ENCODE data around the gene HOXB5.

The HOXB5 gene

DNA sequence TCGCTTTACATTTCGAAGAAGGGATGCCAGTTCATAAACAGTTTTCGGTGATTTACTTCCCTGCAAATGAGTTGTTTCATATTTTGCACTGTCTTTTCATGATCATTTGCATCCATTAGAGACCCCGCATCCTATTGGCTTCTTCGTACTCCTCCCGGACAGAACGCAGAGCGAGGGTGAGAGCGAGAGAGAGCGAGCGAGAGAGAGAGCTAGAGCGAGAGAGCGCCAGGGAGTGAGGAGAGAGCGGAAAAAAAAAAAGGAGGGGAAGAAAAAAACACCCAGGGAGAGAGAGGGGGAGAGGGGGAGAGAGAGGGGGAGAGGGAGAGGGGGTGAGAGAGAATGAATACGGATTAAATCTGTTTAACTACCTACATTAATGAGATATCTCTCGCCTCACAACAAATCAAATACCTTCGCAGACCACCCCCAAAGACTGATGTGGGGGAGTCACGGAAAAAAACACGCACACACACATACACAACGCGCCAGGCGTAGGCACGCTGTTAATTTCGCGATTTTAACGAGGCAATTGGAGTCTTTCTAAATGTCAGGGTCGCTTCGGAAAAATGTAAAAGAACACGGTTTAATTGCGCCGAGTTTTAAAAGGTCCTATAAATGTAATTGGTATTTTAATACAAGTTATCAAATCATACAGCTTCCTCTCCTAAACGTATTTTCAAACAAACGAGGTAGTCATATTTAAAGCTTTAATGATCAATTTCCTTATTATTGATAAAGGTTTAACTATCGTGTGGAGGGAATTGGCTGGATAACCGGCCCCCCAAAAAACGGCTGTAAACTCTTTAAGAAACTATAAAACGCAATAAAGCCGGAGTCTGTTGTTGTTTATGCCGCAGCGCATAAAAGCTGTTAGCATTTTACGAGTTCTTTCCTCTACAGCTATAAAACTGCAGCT lies 21.7 kb upstream of the HOXB5 start, which contains the start of gene HOXB8:
TSS of gene HOXB8 (minus strand) at position 246 of the 916 bp plus-strand sequence. CDS start 588 bp downstream, outside the sequence.
- no peak for DNase-seq

DNA sequence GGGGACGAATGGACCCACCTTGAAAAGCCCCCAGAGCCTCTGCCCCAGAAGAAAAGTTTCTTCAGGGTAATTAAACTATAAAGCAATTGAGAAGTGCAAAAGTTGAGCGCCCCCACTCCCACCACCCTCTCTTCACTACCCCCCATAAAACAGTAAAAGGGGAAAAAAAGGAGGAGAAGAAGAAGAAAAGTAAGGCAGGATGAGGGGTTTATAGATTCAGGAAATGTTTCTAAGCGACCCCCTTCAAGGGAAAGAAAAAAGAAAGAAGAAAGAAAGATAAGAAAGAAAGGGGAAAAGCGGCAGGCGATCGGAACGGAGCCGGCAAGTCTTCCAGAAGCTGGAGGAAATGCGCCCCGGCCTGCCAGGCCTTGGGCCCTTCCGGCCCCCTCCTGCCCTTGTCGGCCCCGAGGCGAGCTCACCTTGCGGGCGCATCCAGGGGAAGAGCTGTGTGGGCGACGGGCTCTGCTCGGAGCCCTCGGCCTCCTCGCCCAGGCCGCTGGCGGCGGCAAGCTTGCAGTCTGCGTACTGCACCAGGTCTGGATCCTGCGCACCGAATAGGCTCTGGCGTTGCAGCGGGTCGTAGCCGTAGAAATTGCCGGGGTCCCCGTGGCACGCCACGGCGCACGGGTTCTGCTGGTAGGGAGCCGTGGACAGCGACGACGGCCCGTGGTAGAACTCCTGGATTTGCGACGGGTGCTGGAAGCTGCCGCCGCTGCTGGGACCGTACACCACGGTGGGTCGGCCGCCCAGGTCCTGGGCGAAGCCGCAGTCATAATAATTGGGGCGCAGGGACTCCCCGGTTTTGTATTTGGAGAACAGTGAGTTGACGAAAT lies 20.5 kb upstream of the HOXB5 start:
- no peak for DNase-seq

DNA sequence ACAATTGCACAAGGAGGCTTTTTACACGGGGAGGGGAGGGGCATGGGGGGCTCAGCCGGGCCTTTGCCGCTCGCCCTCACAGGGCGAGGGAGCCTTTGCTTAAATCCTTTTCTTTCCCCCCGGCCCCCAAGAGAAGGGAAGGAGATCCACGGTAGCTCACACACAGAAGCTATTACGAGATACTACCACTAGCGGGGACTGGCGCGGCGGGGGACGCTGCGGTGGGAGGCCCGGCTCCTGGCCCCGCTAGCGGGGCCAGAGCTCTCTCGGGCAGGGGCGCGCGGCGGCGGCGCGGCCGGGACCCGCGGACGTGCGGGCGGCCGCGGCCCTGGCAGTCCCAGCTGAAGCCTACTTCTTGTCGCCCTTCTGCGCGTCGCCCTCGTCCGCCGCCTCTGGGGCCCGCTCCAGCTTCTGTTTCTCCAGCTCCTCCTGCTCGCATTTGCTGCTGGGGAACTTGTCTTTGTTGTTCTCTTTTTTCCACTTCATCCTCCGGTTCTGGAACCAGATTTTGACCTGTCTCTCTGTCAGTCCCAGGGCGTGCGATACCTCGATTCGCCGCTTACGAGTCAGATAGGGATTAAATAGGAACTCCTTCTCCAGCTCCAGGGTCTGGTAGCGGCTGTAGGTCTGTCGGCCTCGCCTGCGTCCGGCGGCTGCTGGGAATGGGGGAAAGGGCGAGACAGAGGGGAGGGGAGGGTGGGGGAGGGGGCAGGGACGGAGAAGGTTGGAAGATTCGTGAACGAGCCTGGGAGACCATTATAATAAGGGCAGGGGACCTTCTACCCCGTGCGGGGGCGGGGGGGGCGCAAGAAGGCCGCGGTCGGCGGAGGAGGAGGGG lies 19.5 kb upstream of the HOXB5 start:
- DNase-seq = no peak

DNA sequence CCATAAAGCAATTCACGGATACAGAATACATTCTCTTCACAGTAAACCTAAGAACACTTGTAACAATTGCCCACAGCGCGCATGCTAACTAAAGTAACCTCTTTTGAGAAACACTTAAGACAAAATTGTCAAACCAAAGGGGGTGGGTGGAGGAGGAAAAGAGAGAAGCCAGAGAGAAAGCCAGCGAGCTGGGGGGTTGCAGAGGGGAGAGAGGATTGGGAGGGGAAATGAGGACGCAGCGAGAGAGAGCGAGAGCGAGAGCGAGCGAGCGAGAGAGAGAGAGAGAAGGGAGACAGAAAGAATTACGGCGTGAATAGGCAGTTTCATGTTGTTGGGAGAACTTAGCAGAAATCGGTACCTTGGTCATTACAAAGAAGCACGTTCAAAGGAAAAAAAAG lies 18.9 kb upstream of the HOXB5 start:
- no peak for DNase-seq

DNA sequence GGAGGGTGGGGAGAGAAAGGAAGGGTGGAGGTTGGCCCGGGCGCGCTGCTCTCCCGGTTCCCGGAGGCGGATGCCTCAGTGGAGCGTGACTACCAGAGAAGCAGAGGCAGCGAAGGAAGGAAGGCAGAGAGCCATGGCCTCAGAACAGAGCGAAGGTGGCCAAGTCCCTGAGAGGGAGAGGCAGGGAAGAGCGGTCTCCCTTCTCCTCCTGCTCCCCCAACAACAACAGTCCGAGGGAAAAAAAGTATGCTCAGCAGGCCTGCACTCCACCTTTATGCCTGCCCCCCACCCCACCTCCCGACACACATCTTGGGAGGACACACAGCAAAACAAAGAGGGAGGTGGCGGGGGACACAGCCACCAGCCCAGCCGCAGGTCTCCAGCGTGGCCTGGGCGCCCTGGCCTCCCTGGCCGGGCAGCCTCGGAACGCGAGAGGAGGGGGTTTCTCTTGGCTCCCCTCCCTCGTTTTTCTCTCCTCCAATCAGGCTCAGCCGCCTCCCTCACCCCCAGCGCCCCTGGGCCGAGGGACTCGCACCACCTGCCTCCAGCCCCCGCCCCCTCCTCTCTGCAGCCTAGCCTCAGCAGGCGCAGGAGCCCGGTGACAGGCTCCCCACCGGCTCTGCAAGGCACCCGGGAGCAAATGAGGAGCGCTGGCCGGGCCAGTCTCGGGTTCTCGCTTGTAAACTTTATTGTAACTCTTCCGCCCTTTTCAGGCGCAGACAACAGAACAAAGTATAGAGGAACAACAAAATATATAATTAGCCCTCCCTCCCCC lies 18.3 kb upstream of the HOXB5 start:
- no peak for DNase-seq

DNA sequence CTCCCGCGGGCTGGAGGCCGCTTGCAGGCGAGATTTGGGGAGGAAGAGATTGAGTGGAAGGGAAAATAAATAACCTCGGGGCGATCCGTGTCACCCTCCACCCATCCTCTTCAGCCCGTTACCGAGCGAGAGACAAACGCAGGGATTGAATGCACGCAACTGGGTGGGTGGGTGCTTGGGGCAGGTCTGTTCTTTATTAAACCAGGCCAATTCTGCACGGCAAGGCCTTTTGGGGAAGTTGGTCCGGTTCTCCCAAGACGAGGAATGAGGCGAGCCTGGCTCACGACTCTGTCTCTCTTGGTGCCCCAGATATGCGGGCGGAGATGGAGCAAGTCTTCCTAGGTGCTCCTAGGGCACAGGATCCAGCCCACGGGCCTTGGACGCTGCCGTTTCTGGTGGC lies 17.6 kb upstream of the HOXB5 start:
- DNase-seq = no peak

DNA sequence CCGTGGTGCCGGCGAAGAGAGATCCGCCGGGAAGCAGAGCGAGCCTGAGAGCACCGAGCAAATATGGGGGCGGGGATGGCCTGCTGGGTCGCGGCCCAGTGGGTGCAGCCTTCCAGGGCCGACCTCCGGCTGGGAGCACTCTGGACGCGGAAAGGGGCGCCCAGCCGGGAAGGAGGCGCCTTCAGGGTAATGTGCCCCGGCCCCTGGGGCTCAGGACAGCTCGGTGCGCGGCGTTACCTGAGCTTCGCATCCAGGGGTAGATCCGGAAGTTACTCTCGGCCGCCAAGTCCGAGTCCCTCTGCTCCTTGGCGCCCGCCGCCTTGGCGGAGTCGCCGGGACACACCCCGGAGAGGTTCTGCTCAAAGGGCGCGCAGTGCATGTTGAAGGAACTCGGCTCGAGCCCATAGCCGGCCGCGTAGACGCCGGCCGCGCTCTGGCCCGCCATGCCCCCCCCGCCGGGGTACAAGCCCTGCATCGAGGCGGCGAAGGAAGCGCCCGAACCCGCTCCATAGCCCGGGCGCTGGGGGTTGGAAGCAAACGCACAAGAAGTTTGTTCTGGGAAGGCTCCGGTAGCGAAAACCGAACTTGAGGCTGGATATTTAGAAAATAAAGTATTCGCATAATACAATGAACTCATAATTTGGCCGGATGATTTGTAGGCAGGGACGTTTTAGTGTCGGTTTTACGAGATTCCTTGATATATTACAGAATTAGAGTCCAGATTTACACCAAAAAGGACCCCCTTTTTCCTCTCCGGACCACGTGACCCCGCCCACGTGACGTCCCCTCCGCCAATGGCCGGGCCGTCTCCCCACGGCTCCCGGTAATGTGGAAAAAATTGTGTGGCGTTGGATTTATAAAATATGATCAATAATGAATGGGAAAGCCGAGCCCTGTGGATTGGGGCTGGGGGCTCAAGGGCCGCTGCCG lies 17.0 kb upstream of the HOXB5 start, which contains the start of gene HOXB7:
TSS of gene HOXB7 (minus strand) at position 736 of the 930 bp plus-strand sequence. CDS start at position 637, 99 bp downstream.
- peak; percentile 59 for DNase-seq

DNA sequence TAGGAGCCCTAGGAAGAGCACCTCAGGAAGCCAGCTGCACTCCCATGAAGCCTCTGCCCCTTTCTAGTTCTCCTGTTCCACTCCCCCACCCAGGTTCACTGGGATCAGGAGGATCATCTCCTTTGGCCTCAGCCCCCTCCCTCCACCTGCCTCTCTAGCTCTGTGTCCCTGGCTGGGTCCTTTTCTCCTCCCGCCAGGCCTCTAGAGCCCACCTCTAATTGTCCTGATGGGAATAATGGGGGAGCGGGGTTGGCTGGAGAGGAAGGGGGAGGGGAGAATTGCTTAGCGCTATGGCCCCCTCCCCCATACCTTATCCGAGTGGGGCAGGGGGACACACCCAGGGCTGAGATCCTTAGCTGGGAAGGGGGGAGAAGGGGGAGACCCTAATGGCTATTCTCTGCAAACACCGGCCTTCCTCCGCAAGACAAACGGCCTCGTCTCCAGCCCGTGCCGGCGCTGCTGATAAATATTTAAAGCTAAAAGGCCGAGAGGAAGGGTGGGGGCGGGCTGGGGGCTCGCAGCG lies 16.2 kb upstream of the HOXB5 start:
- no peak for DNase-seq

DNA sequence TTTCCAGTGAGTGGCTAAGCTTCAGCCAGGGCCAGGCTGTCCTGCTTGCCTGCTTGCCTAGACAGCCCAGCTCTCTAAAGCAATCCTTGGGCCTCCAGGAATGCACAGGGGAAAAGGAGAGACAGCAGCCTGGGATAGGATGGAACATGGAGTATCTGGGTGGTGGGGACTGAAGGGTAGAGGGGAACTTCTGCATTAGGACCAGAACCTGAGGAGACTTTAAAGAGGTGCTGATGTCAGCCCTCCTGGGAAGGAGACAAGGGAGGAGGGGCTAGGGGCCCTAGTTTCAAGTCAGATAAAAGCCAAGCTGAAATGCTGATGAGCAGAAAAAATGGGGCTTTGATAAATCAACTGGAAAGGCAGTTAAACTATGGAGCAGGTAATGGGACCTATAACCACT lies 15.5 kb upstream of the HOXB5 start:
- no peak for DNase-seq

DNA sequence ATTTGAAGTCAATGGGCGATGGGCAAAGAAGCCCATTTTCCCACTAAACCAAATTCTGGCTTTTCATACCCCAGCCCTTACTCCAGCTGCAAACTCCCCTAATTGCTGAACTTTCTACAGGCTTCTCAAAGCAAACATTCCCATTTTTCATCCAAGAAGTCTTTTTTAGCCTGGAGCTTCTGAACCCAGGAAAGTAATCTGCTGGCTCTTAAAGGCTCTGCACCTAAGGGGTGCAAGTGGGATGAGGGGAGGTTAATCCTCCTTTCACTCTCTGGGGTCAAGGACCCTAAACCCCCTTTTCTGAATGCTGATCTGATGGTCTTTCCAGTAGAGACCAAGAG lies 14.9 kb upstream of the HOXB5 start:
- DNase-seq = no peak

DNA sequence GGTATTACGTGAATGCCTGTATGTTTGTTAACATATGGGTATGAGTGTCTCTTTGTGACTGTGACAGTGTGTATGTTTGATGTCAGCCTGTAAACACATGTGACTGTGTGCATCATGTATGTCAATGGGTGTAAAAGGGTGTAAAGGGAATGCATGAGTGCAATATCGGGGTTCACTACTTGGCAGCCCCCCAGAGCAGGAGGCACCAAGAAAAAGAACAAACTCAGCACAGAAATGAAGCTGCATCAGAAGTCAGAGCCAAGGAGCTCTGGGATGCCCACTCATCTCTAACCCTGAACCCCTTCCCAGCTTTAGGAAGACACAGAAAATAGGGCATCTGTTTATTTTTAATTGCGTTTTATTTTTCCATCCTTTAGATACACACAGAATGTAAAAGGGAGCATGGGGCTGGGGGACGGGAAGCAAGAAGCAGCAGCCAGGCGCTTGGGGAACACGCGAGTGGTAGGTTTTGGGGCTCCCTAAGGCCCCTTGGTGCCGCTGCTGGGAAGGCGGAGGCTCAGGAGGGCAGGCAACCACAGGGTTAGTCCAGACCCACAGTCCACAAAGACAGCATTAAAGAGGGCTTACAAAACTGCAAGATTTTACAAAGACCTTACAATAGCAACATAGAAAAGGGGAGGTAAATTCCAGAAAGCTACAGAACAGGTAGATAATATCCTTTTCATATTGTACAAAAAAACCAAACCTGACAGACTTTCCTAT lies 13.5 kb upstream of the HOXB5 start:
- DNase-seq = no peak

DNA sequence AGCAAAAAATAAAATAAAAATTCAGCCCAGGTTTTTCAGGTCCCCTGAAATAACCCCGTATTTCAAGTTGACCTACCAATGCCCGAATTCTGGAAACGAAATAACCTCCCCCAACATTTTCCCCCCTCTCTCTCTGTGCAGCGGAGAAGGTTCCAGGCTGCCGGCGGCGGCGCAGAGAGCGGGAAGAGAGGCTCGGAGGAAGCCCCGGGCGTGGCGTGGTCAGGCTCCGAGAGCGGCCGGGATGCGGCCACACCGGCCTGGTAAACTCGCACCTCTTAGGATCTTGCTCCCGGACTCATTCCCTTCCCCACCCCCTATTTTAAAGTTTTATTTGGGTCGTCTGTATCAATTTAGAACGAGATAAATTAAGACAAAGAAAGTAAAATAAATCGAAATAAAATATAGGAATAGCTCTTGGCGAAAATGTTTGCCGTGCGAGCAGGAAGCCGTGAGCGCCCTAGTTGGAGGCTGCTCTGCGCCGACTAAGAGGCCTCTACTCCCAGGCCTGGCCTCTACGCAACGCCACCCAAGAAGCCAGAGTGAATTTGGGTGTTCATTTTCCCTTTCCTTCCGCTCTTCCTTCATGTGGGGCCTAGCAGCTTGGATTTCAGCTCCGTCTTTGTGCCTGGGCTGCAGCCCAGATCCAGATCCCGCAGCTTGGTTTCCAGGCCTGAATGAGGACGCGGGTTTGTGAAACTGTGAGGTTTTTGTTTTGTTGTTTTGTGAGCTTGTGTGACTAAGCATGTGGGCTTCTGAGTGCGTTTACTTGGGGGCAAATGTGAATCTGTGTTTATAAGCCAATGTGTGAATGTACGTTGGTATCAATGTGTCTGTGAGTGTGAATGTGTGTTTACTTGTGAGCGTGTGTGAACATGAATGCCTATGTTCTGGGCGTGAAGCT lies 12.7 kb upstream of the HOXB5 start:
- DNase-seq = no peak

DNA sequence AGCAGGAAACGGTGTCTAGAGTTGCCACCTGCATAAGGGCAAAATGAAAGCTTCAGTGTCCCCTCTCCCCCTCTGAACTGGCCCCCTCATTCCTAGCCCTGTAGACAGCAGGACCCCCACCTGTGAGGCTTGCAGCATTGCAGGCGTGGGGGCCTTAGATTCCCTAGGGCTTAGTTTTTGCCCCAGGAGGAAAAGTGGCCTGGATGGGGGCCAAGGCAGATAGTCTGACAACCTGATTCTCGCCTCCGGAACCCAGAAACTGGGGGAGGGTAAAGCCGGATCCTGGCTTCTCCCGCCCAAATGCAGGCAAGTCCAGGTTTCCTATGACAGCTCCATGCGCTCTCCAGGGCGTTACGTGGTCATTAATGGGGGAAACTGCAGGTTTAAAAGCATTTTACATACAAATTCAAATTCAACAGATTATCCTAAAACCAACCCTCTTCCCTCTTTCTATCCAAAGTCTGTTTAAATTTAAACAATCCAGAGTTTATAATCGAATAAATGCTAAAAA lies 11.9 kb upstream of the HOXB5 start:
- DNase-seq = no peak

DNA sequence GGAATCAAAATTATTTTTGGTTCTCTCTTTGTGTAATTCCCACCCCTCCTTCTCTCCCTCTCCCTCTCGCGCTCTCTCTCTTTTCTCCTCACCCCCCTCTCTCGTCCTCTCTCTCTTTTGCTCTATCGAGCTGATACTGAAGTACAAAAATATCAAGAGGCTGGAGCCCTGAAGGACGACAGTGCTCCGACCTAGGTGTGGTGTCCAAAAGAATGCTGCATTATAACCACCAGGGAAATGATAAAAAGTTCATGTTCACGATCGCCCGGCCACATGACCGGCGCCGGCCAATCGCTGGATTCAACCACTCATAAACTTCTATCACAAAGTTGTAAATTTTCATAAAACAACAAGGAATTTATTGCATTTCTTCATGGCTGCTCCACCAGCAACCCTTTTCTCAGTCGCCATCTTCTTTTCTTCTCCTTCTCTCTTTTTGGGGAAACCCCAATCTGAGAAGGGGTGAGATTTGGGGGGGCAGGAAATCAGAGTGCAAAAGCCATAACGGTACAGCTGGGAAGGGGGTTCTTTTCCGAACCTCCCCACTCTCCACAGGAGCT lies 11.3 kb upstream of the HOXB5 start, which contains the start of gene HOXB6:
TSS of gene HOXB6 (minus strand) at position 217 of the 560 bp plus-strand sequence. CDS start 6,836 bp downstream, outside the sequence.
- DNase-seq = no peak

DNA sequence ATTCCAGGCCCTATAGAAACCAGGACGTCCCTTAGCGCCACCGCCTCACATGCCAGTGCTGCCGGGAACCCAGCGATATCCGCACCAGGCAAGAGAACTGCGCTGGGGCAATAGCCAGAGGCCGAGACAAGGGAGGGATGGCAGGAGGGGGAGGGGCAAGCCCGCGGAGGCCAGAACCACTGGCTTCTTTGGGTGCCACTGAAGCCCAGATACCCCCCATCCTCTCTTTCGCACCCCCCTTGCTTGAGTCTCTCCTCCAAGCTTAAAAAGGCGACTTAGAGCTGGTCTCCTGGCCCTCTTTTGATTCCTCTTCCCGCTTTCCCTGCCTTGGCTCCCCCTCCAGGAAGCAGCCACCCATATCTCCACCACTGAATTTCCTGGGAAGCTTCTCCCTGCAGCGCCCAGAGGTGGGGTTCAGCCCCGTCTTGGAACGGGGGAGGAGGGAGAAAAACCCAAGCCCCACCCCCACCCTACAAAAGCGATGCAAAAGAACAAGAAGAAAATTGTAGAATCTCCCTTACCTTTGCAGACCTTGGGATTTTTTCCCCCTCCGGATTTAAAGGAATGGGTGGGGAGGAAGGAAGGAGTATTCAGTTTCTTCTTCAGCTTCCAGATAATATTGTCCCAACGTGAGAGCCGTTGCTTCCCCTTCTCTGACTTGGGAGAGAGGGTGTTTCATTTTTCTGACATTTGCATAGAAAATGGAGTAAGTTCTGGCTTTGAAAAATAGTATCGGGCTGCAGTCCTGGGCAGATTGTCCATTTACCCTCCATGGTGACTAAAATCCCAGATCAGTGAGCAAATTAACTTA lies 10.6 kb upstream of the HOXB5 start:
- no peak for DNase-seq

DNA sequence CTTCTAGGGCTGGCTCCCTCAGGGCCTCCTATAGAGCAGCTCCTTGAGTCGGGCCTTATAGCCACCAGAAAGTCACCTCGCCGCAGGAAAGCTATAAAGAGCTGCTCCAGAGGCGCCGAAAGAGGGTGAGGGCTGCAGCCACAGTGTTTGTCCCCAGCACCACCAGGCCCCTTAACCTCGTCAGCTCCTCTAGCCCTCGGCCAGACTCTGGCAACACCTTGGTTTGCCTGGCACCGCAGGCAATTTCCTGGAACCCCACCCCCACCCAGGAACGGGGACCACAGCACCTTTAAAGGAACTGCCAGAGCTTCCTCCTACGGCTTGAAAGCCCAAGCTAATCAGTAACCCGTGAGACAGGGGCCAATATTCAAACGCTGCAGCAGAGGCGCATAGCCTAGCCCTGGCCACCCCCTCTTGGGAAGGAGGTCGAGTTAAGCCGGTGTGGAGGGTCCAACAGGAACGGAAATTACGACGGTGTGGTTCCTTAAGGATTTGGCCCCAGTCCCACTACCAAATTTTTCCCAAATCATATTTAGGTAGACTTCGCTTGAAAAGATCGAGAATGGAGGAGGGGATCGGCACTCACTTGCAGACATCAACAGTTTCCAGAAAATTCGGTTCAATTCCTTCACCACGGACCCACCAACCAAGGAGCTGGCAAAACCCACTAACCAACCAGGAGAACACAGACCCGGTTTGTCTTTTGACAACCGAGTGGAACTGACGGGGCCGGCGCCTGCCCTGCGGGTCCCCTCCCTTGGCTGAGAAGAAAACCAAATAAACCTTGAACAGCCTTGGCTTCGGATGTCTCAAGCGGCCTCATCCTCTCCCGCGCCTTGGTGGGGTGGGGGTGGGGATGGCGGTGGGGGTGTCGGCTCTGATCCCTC lies 8.2 kb upstream of the HOXB5 start:
- no peak for DNase-seq
